GM23338 (cell line): ENCODE data around the gene SCYGR4.

Experiments used
- CREB1 ChIP-seq: fragments of 250-450 bp; sonication (Bioruptor Pico); IDR thresholded peaks from 2 replicates; pipeline ENCODE4 v1.5.0; 2020; ENCODE audit warnings: low read depth, mild to moderate bottlenecking, moderate library complexity
- EZH2 ChIP-seq: fragments of 200-600 bp; sonication (generic); IDR thresholded peaks from one replicate; pipeline ENCODE4 v1.8.0; 2017; ENCODE audit warnings: antibody characterized with exemption, mild to moderate bottlenecking, low read depth; ENCODE audit not compliant: unreplicated experiment
- EZH2phosphoT487 ChIP-seq: fragments of 200-600 bp; sonication (generic); IDR thresholded peaks from one replicate; pipeline ENCODE4 v1.8.1; 2018; ENCODE audit warnings: antibody characterized with exemption; ENCODE audit not compliant: unreplicated experiment
- JUNB ChIP-seq: IDR thresholded peaks from one replicate; pipeline ENCODE4 v1.6.1; 2016; ENCODE audit warnings: antibody characterized with exemption; ENCODE audit not compliant: unreplicated experiment
- POLR2AphosphoS5 ChIP-seq: IDR thresholded peaks from 2 replicates; pipeline ENCODE4 v1.6.1; 2016; ENCODE audit warnings: antibody characterized with exemption, low read depth
- TF ChIP-seq, protein P1 (sequence below), 2 experiments: fragments of 200-600 bp in 1 of 2; sonication (generic) in 1 of 2; conservative IDR thresholded peaks; 2 replicates each; pipeline versions ENCODE4 v1.5.1 to v1.6.1; 2016 to 2017; ENCODE audit warnings: antibody characterized with exemption in 2 of 2, low read depth in 2 of 2, mild to moderate bottlenecking in 2 of 2, moderate library complexity in 1 of 2
- TF ChIP-seq, protein P2 (sequence below): IDR thresholded peaks from one replicate; pipeline ENCODE4 v1.6.1; 2018; ENCODE audit warnings: antibody characterized with exemption; ENCODE audit not compliant: unreplicated experiment

DNA sequence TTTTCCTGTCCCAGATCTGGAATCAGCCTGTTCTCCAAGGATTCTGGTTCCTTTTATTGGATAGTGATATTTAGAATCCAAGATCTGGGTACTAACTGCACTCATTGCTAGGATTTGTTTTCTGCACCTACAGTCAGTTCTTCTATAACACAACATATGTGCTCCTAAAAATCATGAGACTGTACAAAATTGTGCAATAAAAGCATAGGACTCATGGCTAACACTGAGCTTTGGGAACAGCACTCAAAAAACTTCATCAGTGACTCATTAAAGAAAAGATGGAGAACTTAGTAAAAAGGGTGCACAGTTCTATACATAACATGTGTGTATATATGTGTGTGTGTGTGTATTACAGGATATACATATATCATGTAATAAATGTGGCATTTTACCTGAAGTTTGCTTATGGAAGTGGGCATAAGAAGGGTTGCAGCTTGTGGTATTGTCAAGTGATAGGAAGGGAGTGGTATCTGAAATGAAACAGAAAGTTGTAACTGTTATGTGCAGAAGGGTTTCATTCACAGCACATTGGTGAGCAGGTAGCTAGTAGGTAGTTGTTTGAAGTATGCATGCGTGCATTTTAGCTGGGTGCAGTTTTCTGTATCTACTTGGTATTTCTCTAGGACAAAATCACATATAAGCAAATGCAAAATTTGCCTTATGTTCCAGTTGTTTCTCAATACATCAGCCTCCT is 24.5 kb upstream of the SCYGR4 start:
- TF ChIP-seq, protein P1, sequence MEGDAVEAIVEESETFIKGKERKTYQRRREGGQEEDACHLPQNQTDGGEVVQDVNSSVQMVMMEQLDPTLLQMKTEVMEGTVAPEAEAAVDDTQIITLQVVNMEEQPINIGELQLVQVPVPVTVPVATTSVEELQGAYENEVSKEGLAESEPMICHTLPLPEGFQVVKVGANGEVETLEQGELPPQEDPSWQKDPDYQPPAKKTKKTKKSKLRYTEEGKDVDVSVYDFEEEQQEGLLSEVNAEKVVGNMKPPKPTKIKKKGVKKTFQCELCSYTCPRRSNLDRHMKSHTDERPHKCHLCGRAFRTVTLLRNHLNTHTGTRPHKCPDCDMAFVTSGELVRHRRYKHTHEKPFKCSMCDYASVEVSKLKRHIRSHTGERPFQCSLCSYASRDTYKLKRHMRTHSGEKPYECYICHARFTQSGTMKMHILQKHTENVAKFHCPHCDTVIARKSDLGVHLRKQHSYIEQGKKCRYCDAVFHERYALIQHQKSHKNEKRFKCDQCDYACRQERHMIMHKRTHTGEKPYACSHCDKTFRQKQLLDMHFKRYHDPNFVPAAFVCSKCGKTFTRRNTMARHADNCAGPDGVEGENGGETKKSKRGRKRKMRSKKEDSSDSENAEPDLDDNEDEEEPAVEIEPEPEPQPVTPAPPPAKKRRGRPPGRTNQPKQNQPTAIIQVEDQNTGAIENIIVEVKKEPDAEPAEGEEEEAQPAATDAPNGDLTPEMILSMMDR (conservative IDR thresholded peaks at IDR 0.05; ENCODE audit: low read depth in 2 of 2), result no peak
- TF ChIP-seq EZH2 (no peak), EZH2phosphoT487 (no peak), POLR2AphosphoS5 (no peak), JUNB (no peak), CREB1 (CRISPR knock-in tag) (no peak)
- TF ChIP-seq, protein P2, sequence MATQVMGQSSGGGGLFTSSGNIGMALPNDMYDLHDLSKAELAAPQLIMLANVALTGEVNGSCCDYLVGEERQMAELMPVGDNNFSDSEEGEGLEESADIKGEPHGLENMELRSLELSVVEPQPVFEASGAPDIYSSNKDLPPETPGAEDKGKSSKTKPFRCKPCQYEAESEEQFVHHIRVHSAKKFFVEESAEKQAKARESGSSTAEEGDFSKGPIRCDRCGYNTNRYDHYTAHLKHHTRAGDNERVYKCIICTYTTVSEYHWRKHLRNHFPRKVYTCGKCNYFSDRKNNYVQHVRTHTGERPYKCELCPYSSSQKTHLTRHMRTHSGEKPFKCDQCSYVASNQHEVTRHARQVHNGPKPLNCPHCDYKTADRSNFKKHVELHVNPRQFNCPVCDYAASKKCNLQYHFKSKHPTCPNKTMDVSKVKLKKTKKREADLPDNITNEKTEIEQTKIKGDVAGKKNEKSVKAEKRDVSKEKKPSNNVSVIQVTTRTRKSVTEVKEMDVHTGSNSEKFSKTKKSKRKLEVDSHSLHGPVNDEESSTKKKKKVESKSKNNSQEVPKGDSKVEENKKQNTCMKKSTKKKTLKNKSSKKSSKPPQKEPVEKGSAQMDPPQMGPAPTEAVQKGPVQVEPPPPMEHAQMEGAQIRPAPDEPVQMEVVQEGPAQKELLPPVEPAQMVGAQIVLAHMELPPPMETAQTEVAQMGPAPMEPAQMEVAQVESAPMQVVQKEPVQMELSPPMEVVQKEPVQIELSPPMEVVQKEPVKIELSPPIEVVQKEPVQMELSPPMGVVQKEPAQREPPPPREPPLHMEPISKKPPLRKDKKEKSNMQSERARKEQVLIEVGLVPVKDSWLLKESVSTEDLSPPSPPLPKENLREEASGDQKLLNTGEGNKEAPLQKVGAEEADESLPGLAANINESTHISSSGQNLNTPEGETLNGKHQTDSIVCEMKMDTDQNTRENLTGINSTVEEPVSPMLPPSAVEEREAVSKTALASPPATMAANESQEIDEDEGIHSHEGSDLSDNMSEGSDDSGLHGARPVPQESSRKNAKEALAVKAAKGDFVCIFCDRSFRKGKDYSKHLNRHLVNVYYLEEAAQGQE, result no peak
